ENCODE results near the gene HSPA12B. TPM values are rescaled to one million over a fixed set of nuclear protein-coding genes. Genes with fewer than 3 reads are reported as not detected.

The HSPA12B gene
- total RNA-seq, 6 donors from 2014 or later, result 18.4 to 53.7 (median 21.5) TPM

DNA sequence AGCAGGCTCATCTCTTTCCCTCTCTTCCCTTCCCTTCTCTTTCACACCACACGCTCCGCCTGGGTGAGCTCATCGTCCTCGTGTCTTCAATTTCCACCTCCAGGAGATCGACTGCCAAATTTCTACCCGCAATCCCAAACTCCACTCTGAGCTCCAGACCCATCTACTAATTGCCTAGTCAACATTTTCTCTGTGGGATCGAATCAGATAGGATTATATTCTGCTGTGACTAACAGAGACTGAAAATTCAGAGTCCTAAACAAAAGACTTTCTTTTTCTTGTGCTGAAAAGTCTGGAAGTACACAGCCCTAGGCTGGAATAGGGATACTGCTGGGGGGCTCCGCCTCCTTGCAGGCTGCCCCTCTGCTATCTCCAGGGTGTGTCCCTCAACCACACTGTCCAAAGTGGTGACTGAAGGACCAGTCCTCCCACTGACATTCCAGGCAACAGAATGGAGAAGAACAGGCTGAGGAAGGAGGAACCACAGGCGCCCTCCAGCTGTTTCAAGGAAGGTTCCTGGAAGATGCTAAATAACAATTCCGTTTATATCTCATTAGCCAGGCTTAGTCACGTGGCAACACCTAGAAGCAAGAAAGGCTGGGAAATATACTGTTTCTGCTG lies 5.0 kb upstream of the HSPA12B start:
- Histone ChIP-seq H3K9me3 (no peaks in the 10 kb centered on the region), H3K4me3 (no peak overlapping the region), H3K4me1 (peaks cover 15 to 35% (median 29%) of the 10 kb centered on the region in 4 donors), H3K36me3 (no peaks in the 10 kb centered on the region), H3K27me3 (peaks cover 0 to 7% (median under 1%) of the 10 kb centered on the region in 4 donors), H3K27ac (peak overlapping the region in 1 of 4 donors; percentile 18)
- 54 to 66% methylated on average over 10 to 11 of the region's 11 CpGs for WGBS, 2 donors
- TF ChIP-seq, protein P1, sequence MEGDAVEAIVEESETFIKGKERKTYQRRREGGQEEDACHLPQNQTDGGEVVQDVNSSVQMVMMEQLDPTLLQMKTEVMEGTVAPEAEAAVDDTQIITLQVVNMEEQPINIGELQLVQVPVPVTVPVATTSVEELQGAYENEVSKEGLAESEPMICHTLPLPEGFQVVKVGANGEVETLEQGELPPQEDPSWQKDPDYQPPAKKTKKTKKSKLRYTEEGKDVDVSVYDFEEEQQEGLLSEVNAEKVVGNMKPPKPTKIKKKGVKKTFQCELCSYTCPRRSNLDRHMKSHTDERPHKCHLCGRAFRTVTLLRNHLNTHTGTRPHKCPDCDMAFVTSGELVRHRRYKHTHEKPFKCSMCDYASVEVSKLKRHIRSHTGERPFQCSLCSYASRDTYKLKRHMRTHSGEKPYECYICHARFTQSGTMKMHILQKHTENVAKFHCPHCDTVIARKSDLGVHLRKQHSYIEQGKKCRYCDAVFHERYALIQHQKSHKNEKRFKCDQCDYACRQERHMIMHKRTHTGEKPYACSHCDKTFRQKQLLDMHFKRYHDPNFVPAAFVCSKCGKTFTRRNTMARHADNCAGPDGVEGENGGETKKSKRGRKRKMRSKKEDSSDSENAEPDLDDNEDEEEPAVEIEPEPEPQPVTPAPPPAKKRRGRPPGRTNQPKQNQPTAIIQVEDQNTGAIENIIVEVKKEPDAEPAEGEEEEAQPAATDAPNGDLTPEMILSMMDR (IDR thresholded peaks at IDR 0.05), result no peak
- TF ChIP-seq POLR2AphosphoS5 (IDR thresholded peaks at IDR 0.05), result no peak
- TF ChIP-seq POLR2A (IDR thresholded peaks at IDR 0.05), result no peak
- TF ChIP-seq EP300 (IDR thresholded peaks at IDR 0.05), result no peak
- ATAC-seq (ENCODE audit: low FRiP score in 2 of 2) (peak in 1 of 2 donors; percentile 80), DNase-seq (no peak)

DNA sequence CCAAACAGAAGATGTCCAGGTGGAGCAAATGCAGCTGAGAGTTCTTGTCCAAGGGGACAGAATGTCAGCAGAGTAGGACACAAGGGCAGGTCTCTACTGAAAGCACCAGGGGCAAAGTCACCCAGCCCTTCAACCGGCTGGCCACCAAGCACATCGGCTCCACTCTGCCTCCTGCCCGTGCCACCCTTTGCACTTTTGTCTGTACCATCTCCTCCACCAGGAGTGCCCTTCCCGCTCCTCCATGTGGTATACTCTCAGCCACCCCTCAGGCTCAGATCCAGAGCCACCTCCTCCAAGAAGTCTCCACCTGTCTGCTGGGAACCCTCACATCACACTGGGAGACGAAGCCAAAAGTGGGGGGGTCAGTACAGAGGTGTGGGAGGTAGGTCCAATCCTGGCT lies 4.1 kb upstream of the HSPA12B start:
- H3K4me3 ChIP-seq, result no peak overlapping the region
- DNase-seq, result no peak
- TF ChIP-seq POLR2A (IDR thresholded peaks at IDR 0.05) (no peak), EP300 (IDR thresholded peaks at IDR 0.05) (no peak), POLR2AphosphoS5 (IDR thresholded peaks at IDR 0.05) (no peak)
- TF ChIP-seq, protein P1 (IDR thresholded peaks at IDR 0.05), result no peak
- whole genome bisulfite sequencing, 2 donors, result 90 to 91% methylated on average over 5 of the region's 5 CpGs
- peak overlapping the region in 3 of 4 donors; percentile 18 to 36 (median 31) for H3K27ac ChIP-seq
- H3K4me1 ChIP-seq, result peaks cover 15 to 37% (median 30%) of the 10 kb centered on the region in 4 donors
- ATAC-seq (ENCODE audit: low FRiP score in 2 of 2), result no peak
- H3K36me3 ChIP-seq, result no peaks in the 10 kb centered on the region
- no peaks in the 10 kb centered on the region for H3K9me3 ChIP-seq
- peaks cover 0 to 13% (median 2%) of the 10 kb centered on the region in 4 donors for H3K27me3 ChIP-seq

DNA sequence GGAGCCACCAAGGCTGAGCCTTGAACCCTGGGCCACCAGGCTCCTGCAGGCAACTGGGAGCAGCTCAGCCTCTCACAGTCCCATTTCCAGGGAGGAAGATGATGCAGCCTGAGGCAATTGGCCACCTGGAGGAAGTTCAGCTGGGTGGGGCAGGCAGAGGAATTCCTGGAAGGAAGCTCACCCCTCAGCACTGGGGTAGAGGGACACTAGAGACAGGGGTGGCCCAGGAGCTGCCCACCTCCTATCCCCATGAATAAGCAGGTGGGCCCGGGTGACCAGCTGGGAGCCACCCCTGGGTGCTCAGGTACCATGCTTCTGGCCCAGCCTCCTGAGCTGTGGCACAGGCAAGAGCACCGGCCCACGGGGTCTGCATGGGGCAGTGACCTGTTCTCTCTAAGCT lies 3.6 kb upstream of the HSPA12B start:
- TF ChIP-seq POLR2AphosphoS5 (IDR thresholded peaks at IDR 0.05) (no peak), EP300 (IDR thresholded peaks at IDR 0.05) (no peak), POLR2A (IDR thresholded peaks at IDR 0.05) (no peak)
- TF ChIP-seq, protein P1 (IDR thresholded peaks at IDR 0.05), result no peak
- no peaks in the 10 kb centered on the region for H3K36me3 ChIP-seq
- no peak for ATAC-seq (ENCODE audit: low FRiP score in 2 of 2)
- peak overlapping the region in 3 of 4 donors; percentile 18 to 60 (median 36) for H3K27ac ChIP-seq
- H3K27me3 ChIP-seq, result peaks cover 0 to 13% (median 2%) of the 10 kb centered on the region in 4 donors
- no peaks in the 10 kb centered on the region for H3K9me3 ChIP-seq
- peaks cover 15 to 41% (median 31%) of the 10 kb centered on the region in 4 donors for H3K4me1 ChIP-seq
- 60 to 91% methylated on average over 1 to 3 of the region's 3 CpGs for WGBS, 2 donors
- H3K4me3 ChIP-seq, result no peak overlapping the region
- DNase-seq, result peak in 1 of 2 donors; percentile 33

DNA sequence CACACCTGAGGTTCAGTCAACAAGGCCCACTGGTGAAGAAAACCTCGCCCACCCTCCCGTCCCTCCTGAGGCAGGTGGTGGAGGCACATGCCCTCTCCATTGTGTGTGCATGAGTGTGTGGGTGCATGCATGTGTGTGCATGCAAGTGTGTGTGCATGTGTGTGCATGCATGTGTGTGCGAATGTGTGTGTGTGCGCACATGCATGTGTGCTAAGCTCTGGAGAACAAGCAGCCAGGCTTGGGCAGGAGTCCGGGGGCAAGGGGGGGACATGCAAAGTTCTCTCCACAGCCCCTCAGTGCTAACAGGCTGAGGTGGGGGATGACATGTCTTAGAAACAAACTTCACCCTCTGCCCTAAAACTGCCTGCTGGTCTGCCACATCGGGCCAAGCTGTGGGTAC lies 3.1 kb upstream of the HSPA12B start:
- WGBS, 2 donors, result 90 to 100% methylated on average over 3 to 6 of the region's 6 CpGs
- peak overlapping the region in 3 of 4 donors; percentile 36 to 60 (median 50) for H3K27ac ChIP-seq
- H3K4me3 ChIP-seq, result no peak overlapping the region
- H3K36me3 ChIP-seq, result no peaks in the 10 kb centered on the region
- H3K27me3 ChIP-seq, result peaks cover 0 to 13% (median 2%) of the 10 kb centered on the region in 4 donors
- TF ChIP-seq POLR2AphosphoS5 (IDR thresholded peaks at IDR 0.05) (no peak), EP300 (IDR thresholded peaks at IDR 0.05) (no peak), POLR2A (IDR thresholded peaks at IDR 0.05) (no peak)
- TF ChIP-seq, protein P1 (IDR thresholded peaks at IDR 0.05), result no peak
- DNase-seq, result no peak
- peaks cover 20 to 46% (median 34%) of the 10 kb centered on the region in 4 donors for H3K4me1 ChIP-seq
- ATAC-seq (ENCODE audit: low FRiP score in 2 of 2), result no peak
- H3K9me3 ChIP-seq, result no peaks in the 10 kb centered on the region

Data from upper lobe of left lung (tissue), 6 donors.